B cell (primary cell): ENCODE results near the gene MARCHF10. TPM values are rescaled to one million over a fixed set of nuclear protein-coding genes. Genes with fewer than 3 reads are reported as not detected.
"Not testable (repeated sequence)": the region's sequence is repeated elsewhere in the genome, so short reads cannot be mapped to it uniquely, and the experiment has no call there.

Experiments used
- ATAC-seq: fragments of 200-7000 bp; cut with Tn5 transposase; one replicate; pipeline ENCODE4 v1.10.0; 2021; ENCODE audit warnings: low read depth, mild to moderate bottlenecking, moderate number of reproducible peaks, moderate library complexity
- CTCF ChIA-PET: fragments of 350-600 bp; sonication (Branson Sonifier 250); formaldehyde crosslinking; loops from one replicate; lab custom pipeline; 2021; ENCODE audit warnings: antibody characterized with exemption, inconsistent platforms; lab: Charles Lee
- POLR2A ChIA-PET: fragments of 350-600 bp; sonication (Branson Sonifier 250); formaldehyde crosslinking; loops from one replicate; lab custom pipeline; 2021; ENCODE audit warnings: antibody characterized with exemption; lab: Charles Lee
- DNase-seq: peaks from one replicate; pipeline ENCODE4 v3.0.0; 2013
- H2AFZ ChIP-seq: 2 replicates; pipeline ENCODE4 v1.6.1; 2012; ENCODE audit warnings: mild to moderate bottlenecking, low read depth, low read length; ENCODE audit not compliant: insufficient read depth, poor library complexity, severe bottlenecking
- H3K27ac ChIP-seq, 2 donors: 1 replicate in 1 of 2; 2 replicates in 1 of 2; pipeline ENCODE4 v1.5.1; 2012 to 2013; ENCODE audit warnings: low read length in 2 of 2, mild to moderate bottlenecking in 2 of 2, moderate library complexity in 1 of 2
- H3K27me3 ChIP-seq, 4 experiments: fragments of 200-600 bp in 1 of 4; sonication (generic) in 1 of 4; replicated peaks in 1 of 4; 1 replicate in 2 of 4; 2 replicates in 2 of 4; pipeline versions ENCODE4 v1.6.1 to v1.7.0; 2013 to 2016; ENCODE audit warnings: low read length in 3 of 4, mild to moderate bottlenecking in 2 of 4, mixed read lengths in 1 of 4, moderate library complexity in 1 of 4; ENCODE audit not compliant: insufficient read depth in 4 of 4, control insufficient read depth in 3 of 4; ENCODE audit errors: control extremely low read depth in 1 of 4
- H3K36me3 ChIP-seq, 2 experiments: replicated peaks in 1 of 2; 1 replicate in 1 of 2; 2 replicates in 1 of 2; pipeline versions ENCODE4 v1.6.1 to v1.7.1; 2013; ENCODE audit warnings: low read length in 1 of 2; ENCODE audit not compliant: insufficient read depth in 2 of 2, control insufficient read depth in 1 of 2; ENCODE audit errors: control extremely low read depth in 1 of 2, extremely low read depth in 1 of 2
- H3K4me1 ChIP-seq, 2 donors: fragments of 200-600 bp in 1 of 2; sonication (generic) in 1 of 2; 1 replicate in 1 of 2; 2 replicates in 1 of 2; pipeline versions ENCODE4 v1.5.1 to v1.6.1; 2013 to 2017; ENCODE audit warnings: low read length in 2 of 2; ENCODE audit not compliant: control insufficient read depth in 2 of 2, insufficient read depth in 2 of 2
- H3K4me2 ChIP-seq: replicated peaks from 2 replicates; pipeline ENCODE3; 2012; ENCODE audit warnings: mild to moderate bottlenecking, low read depth, low read length; ENCODE audit not compliant: poor library complexity, severe bottlenecking
- H3K4me3 ChIP-seq, 5 experiments: fragments of 200-600 bp in 1 of 5; sonication (generic) in 1 of 5; 1 replicate in 3 of 5; 2 replicates in 2 of 5; pipeline versions ENCODE4 v1.5.1 to v1.7.0; 2011 to 2016; ENCODE audit warnings: low read length in 4 of 5, mild to moderate bottlenecking in 4 of 5, low read depth in 2 of 5, control low read depth in 1 of 5, moderate library complexity in 1 of 5; ENCODE audit not compliant: insufficient read depth in 1 of 5; ENCODE audit errors: control extremely low read depth in 1 of 5, extremely low read depth in 1 of 5
- H3K79me2 ChIP-seq: fragments of 200-600 bp; sonication (generic); one replicate; pipeline ENCODE4 v1.6.0; 2016; ENCODE audit warnings: low read length; ENCODE audit not compliant: control insufficient read depth, insufficient read depth
- H3K9ac ChIP-seq: fragments of 200-600 bp; sonication (generic); 2 replicates; pipeline ENCODE4 v1.6.1; 2017; ENCODE audit warnings: mild to moderate bottlenecking, low read length, moderate library complexity
- H3K9me3 ChIP-seq, 3 donors: one replicate each; pipeline versions ENCODE4 v1.6.1 to v1.7.1; 2013; ENCODE audit warnings: low read length in 2 of 3; ENCODE audit not compliant: control insufficient read depth in 2 of 3, insufficient read depth in 1 of 3; ENCODE audit errors: control extremely low read depth in 1 of 3
- H4K20me1 ChIP-seq: 2 replicates; pipeline ENCODE4 v1.6.0; 2012; ENCODE audit warnings: mild to moderate bottlenecking, low read length; ENCODE audit not compliant: insufficient read depth, control insufficient read depth, poor library complexity, severe bottlenecking
- H3K27ac Mint-ChIP-seq: one replicate; pipeline ENCODE4 v1.8.0; 2021; ENCODE audit warnings: mixed read lengths
- H3K27me3 Mint-ChIP-seq: one replicate; pipeline ENCODE4 v1.8.0; 2021; ENCODE audit warnings: mixed read lengths
- H3K4me1 Mint-ChIP-seq: one replicate; pipeline ENCODE4 v1.8.0; 2021; ENCODE audit warnings: mixed read lengths
- H3K4me3 Mint-ChIP-seq: one replicate; pipeline ENCODE4 v1.8.0; 2021; ENCODE audit warnings: mixed read lengths
- H3K9me3 Mint-ChIP-seq: one replicate; pipeline ENCODE4 v1.8.0; 2022; ENCODE audit warnings: mixed read lengths; ENCODE audit not compliant: insufficient read depth
- CTCF ChIP-seq: fragments of 200-600 bp; IDR thresholded peaks from one replicate; pipeline ENCODE4 v1.8.0; 2022; ENCODE audit warnings: antibody characterized with exemption, mild to moderate bottlenecking
- EZH2 ChIP-seq: IDR thresholded peaks from 2 replicates; pipeline ENCODE4 v1.6.1; 2012; ENCODE audit warnings: borderline replicate concordance, low read depth, mild to moderate bottlenecking, moderate library complexity, low read length; ENCODE audit not compliant: insufficient read depth, poor library complexity, severe bottlenecking
- WGBS: methylation state at CpG from one replicate; pipeline ENCODE4 v1.1.5; 2013; ENCODE audit warnings: missing lambda C conversion rate; ENCODE audit not compliant: insufficient coverage; 5-methylcytosine and 5-hydroxymethylcytosine counted together
- intact Hi-C: fragments of 100-400 bp; cut with micrococcal nuclease; formaldehyde crosslinking; loops from one replicate; pipeline ENCODE4 v1.10.0; 2022
- polyA plus RNA-seq: library from polyadenylated mRNA; depleted of rRNA; stranded (reverse); fragments of >200 nt; gene quantifications from 2 replicates; pipeline ENCODE4 v1.2.3, GENCODE V29; 2012
- total RNA-seq, 2 donors: library from RNA; stranded (reverse); fragments of 120-200 nt in 1 of 2; gene quantifications; 1 replicate in 1 of 2; 2 replicates in 1 of 2; pipeline versions ENCODE4 v1.2.3 to v1.2.4, GENCODE V29; 2013 to 2022

Gene MARCHF10
- total and polyA plus RNA-seq, 2 donors (not counting 1 experiment from before 2014, with no cell fraction given), result 0.24 TPM; not detected in 1

GRCh38 chr17:62840871-62841270 lies 32.8 kb upstream of the MARCHF10 start:
- H3K27me3 Mint-ChIP-seq, result peaks cover 34% of the 10 kb centered on the region
- POLR2A ChIA-PET, result no interaction called here
- no peak overlapping the region for H3K9ac ChIP-seq

GRCh38 chr17:62833816-62834215 lies 25.7 kb upstream of the MARCHF10 start:
- H2AFZ ChIP-seq, ATAC-seq, H3K9ac ChIP-seq, H3K4me3 ChIP-seq, H3K4me1 Mint-ChIP-seq, DNase-seq, H3K4me3 Mint-ChIP-seq, intact Hi-C loops, H3K36me3 ChIP-seq, H3K27ac Mint-ChIP-seq, H3K4me2 ChIP-seq, POLR2A ChIA-PET, H3K4me1 ChIP-seq, H3K9me3 ChIP-seq, H4K20me1 ChIP-seq, H3K27me3 ChIP-seq, H3K79me2 ChIP-seq, H3K9me3 Mint-ChIP-seq, H3K27ac ChIP-seq, CTCF ChIA-PET: not testable (repeated sequence)
- peaks cover 23% of the 10 kb centered on the region for H3K27me3 Mint-ChIP-seq
- WGBS, result no CpG with 5 or more reads among the region's 4 CpGs

More at GRCh38 chr17:62840871-62841270, 32.8 kb upstream of the MARCHF10 start:
- Mint-ChIP-seq H3K27ac (no peak overlapping the region), H3K4me3 (no peak overlapping the region), H3K4me1 (no peaks in the 10 kb centered on the region), H3K9me3 (peaks cover 2% of the 10 kb centered on the region)
- no peak overlapping the region for H2AFZ ChIP-seq
- WGBS, result 92% methylated on average over 3 of the region's 4 CpGs
- H3K36me3 ChIP-seq, result no peaks in the 10 kb centered on the region
- H3K79me2 ChIP-seq, result no peaks in the 10 kb centered on the region
- peaks cover 0 to 1% (median 0%) of the 10 kb centered on the region in 3 donors for H3K9me3 ChIP-seq
- no peaks in the 10 kb centered on the region for H3K27me3 ChIP-seq
- H3K4me1 ChIP-seq, result no peaks in the 10 kb centered on the region
- intact Hi-C loops, result no loop called here
- DNase-seq (no peak), ATAC-seq (no peak)
- H4K20me1 ChIP-seq, result no peaks in the 10 kb centered on the region
- no peak for TF ChIP-seq CTCF
- no peak for TF ChIP-seq EZH2
- H3K27ac ChIP-seq, result no peak overlapping the region
- no peak overlapping the region for H3K4me2 ChIP-seq
- no peak overlapping the region for H3K4me3 ChIP-seq
- CTCF ChIA-PET, result no interaction called here
